ENCODE data around the gene WDR90. TPM values are rescaled to one million over a fixed set of nuclear protein-coding genes. Genes with fewer than 3 reads are reported as not detected.

The WDR90 gene
- total and polyA plus RNA-seq, 2 of the 13 experiments (the other 11 are each of a cell fraction or from before 2014, with no cell fraction given), result 14.9 to 28.9 TPM

GRCh38 chr16:680967-681745 is 32.0 kb downstream of the WDR90 start:
- ATAC-seq (peak; percentile 14), DNase-seq (ENCODE audit: low spot score) (peak; percentile 49), FAIRE-seq (no peak)
- no peak overlapping the region for H2AFZ ChIP-seq (ENCODE audit: low read length)
- H4K20me1 ChIP-seq (ENCODE audit: insufficient read depth, low read length), result 0 out of 2 replicates have a peak, but pooled peaks cover 3% of the 10 kb centered on the region
- peaks cover 8 to 17% of the 10 kb centered on the region in 2 experiments; a peak in 4 of 5 replicates for H3K36me3 ChIP-seq (replicated peaks in 1 of 2; ENCODE audit: control insufficient read depth in 1 of 2, insufficient read depth in 2 of 2, low read length in 2 of 2)
- in situ Hi-C loops (cut with HindIII; ENCODE audit: extremely low pct_ligation_motif_present, low pct_unique_long_range_greater_than_20kb) (no loop called here), intact Hi-C loops (cut with micrococcal nuclease; ENCODE audit: unreplicated experiment) (no loop called here)
- ChIA-PET POLR2A (interaction anchor here (0.6 to 4.4 kb wide), 7 partner anchors 8 to 311 kb away, joined by 3 to 34 read pairs (median 5); partner anchors contain the start of genes METRN, MRPL28, RHOT2 and WDR24), CTCF (ENCODE audit: low intra/inter-chr PET ratio, low total read pairs) (interaction anchor here (0.8 kb wide), 1 partner anchor 13 kb away, joined by 3 read pairs; the partner anchor contains the start of gene RHOT2)
- BruUV-seq (replicated peaks), result no TSS peak
- no peaks in the 10 kb centered on the region for H3K9me3 ChIP-seq (ENCODE audit: low read length)
- peak overlapping the region; percentile 72 to 88 (median 85) for H3K4me3 ChIP-seq (replicated peaks in 1 of 3; ENCODE audit: insufficient read depth in 1 of 3, low read depth in 2 of 3, low read length in 3 of 3)
- peaks cover 16% of the 10 kb centered on the region for H3K79me2 ChIP-seq (ENCODE audit: insufficient read depth, low read length)
- peak overlapping the region; percentile 80 for H3K4me2 ChIP-seq (ENCODE audit: low read depth, low read length)
- H3K27me3 ChIP-seq (ENCODE audit: control insufficient read depth in 1 of 2, insufficient read depth in 2 of 2, low read length in 2 of 2), result no peaks in the 10 kb centered on the region; a peak in 1 of 5 replicates
- peaks cover 33% of the 10 kb centered on the region for H3K4me1 ChIP-seq (ENCODE audit: insufficient read depth, low read length)
- H3K27ac ChIP-seq (ENCODE audit: extremely low read length, insufficient read depth, low read length), result peak overlapping the region; percentile 76
- WGBS (ENCODE audit: low lambda C conversion rate), result 53% methylated on average over 34 of the region's 44 CpGs
- H3K9ac ChIP-seq (ENCODE audit: insufficient read depth, low read depth, low read length), result peak overlapping the region; percentile 82
- TF ChIP-seq PHF8 (CRISPR knock-in tag; IDR thresholded peaks at IDR 0.05) (peak; percentile 46), ELF1 (CRISPR knock-in tag; IDR thresholded peaks at IDR 0.05) (peak; percentile 73), SIN3A (IDR thresholded peaks at IDR 0.05; ENCODE audit: borderline replicate concordance, low read depth, low read length) (peak; percentile 35; the same call in 1 of the 2 replicates), PAF1 (CRISPR knock-in tag; IDR thresholded peaks at IDR 0.05) (no peak), STAG1 (CRISPR knock-in tag; IDR thresholded peaks at IDR 0.05) (peak; percentile 48), GABPB1 (CRISPR knock-in tag; IDR thresholded peaks at IDR 0.05) (peak; percentile 54), NBN (conservative IDR thresholded peaks at IDR 0.05) (no peak), SAP130 (CRISPR knock-in tag; IDR thresholded peaks at IDR 0.05; ENCODE audit: low read depth) (peak; percentile 84), KDM5B (CRISPR knock-in tag; IDR thresholded peaks at IDR 0.05; ENCODE audit: borderline replicate concordance) (peak; percentile 51; the same call in 1 of the 2 replicates), HNF4G (IDR thresholded peaks at IDR 0.05; ENCODE audit: borderline replicate concordance, low read depth, low read length) (no peak), HNF4G (CRISPR knock-in tag; IDR thresholded peaks at IDR 0.05; ENCODE audit: borderline replicate concordance, low read depth) (0 out of 2 replicates have a peak, but pooled peaks have one; percentile 34), PTBP1 (IDR thresholded peaks at IDR 0.05; ENCODE audit: low read depth, low read length, poor library complexity, severe bottlenecking) (peak; percentile 28), KAT7 (CRISPR knock-in tag; IDR thresholded peaks at IDR 0.05; ENCODE audit: borderline replicate concordance) (no peak), MXD4 (CRISPR knock-in tag; IDR thresholded peaks at IDR 0.05) (0 out of 2 replicates have a peak, but pooled peaks have one; percentile 53), BHLHE40 (IDR thresholded peaks at IDR 0.05; ENCODE audit: low read length) (no peak), TCF7L2 (IDR thresholded peaks at IDR 0.05; ENCODE audit: low read depth, low read length) (no peak)
- TF ChIP-seq, protein P1, sequence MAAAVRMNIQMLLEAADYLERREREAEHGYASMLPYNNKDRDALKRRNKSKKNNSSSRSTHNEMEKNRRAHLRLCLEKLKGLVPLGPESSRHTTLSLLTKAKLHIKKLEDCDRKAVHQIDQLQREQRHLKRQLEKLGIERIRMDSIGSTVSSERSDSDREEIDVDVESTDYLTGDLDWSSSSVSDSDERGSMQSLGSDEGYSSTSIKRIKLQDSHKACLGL (CRISPR knock-in tag; IDR thresholded peaks at IDR 0.05), result 0 out of 2 replicates have a peak, but pooled peaks have one; percentile 60
- TF ChIP-seq, protein P2, sequence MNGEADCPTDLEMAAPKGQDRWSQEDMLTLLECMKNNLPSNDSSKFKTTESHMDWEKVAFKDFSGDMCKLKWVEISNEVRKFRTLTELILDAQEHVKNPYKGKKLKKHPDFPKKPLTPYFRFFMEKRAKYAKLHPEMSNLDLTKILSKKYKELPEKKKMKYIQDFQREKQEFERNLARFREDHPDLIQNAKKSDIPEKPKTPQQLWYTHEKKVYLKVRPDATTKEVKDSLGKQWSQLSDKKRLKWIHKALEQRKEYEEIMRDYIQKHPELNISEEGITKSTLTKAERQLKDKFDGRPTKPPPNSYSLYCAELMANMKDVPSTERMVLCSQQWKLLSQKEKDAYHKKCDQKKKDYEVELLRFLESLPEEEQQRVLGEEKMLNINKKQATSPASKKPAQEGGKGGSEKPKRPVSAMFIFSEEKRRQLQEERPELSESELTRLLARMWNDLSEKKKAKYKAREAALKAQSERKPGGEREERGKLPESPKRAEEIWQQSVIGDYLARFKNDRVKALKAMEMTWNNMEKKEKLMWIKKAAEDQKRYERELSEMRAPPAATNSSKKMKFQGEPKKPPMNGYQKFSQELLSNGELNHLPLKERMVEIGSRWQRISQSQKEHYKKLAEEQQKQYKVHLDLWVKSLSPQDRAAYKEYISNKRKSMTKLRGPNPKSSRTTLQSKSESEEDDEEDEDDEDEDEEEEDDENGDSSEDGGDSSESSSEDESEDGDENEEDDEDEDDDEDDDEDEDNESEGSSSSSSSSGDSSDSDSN (CRISPR knock-in tag; IDR thresholded peaks at IDR 0.05), result peak; percentile 48; the same call in 1 of the 2 replicates
- TF ChIP-seq, protein P3, sequence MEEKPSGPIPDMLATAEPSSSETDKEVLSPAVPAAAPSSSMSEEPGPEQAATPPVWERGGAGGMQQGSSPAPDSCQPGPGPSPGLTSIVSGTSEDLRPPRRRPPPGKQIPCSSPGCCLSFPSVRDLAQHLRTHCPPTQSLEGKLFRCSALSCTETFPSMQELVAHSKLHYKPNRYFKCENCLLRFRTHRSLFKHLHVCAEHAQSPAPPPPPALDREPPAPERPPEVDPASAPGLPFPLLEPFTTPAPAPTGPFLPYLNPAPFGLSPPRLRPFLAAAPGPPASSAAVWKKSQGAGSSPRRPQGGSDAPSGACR (CRISPR knock-in tag; IDR thresholded peaks at IDR 0.05), result peak; percentile 48; the same call in 1 of the 2 replicates
